NCI-H2081 treated with DMSO at 0.1 percent for 48 hours (cell line): ENCODE measurements around the gene C19orf44.
"Not testable (repeated sequence)": the region's sequence is repeated elsewhere in the genome, so short reads cannot be mapped to it uniquely, and the experiment has no call there.

Source experiments
- DNase-seq: peaks from one replicate; lab custom pipeline; 2025; lab: John Stamatoyannopoulos, UW

C19orf44 gene

GRCh38 chr19:16537111-16537510 lies 40.9 kb downstream of the C19orf44 start:
- no peak for DNase-seq

GRCh38 chr19:16540948-16541347 lies 44.8 kb downstream of the C19orf44 start:
- no peak for DNase-seq

- no peak for DNase-seq
Measured at GRCh38 chr19:16541526-16542044, 45.4 kb downstream of the C19orf44 start.

GRCh38 chr19:16542045-16542909 lies 46.1 kb downstream of the C19orf44 start, which contains the start of gene CHERP:
Gene CHERP, minus strand, starts transcription at chr19:16542437. Its CDS starts 59 bp downstream, at chr19:16542378.
- peak; percentile 43 for DNase-seq

- DNase-seq, result no peak
Measured at GRCh38 chr19:16542910-16543472, 46.8 kb downstream of the C19orf44 start.

GRCh38 chr19:16543734-16544133 lies 47.5 kb downstream of the C19orf44 start:
- not testable (repeated sequence) for DNase-seq

GRCh38 chr19:16544473-16545231 lies 48.5 kb downstream of the C19orf44 start:
- no peak for DNase-seq

- DNase-seq, result no peak
Measured at GRCh38 chr19:16548956-16549355, 52.8 kb downstream of the C19orf44 start.

- not testable (repeated sequence) for DNase-seq
Measured at GRCh38 chr19:16551902-16552301, 55.7 kb downstream of the C19orf44 start.

- no peak for DNase-seq
Measured at GRCh38 chr19:16554776-16555175, 58.6 kb downstream of the C19orf44 start.

- no peak for DNase-seq
Measured at GRCh38 chr19:16559780-16560276, 63.6 kb downstream of the C19orf44 start.

- DNase-seq, result no peak
Measured at GRCh38 chr19:16561382-16561781, 65.2 kb downstream of the C19orf44 start.

- no peak for DNase-seq
Measured at GRCh38 chr19:16562608-16563025, 66.4 kb downstream of the C19orf44 start.

GRCh38 chr19:16564842-16565241 lies 68.6 kb downstream of the C19orf44 start:
- DNase-seq, result no peak

- DNase-seq, result no peak
Measured at GRCh38 chr19:16566161-16566560, 70.0 kb downstream of the C19orf44 start.

GRCh38 chr19:16566702-16567101 lies 70.5 kb downstream of the C19orf44 start:
- DNase-seq, result no peak

GRCh38 chr19:16569609-16570320 lies 73.6 kb downstream of the C19orf44 start:
- DNase-seq, result no peak
